Activated naive CD4-positive, alpha-beta T cell treated with anti-CD3 and anti-CD28 coated beads, Interleukin-2, amount 50 U/mL, for 24 hours (primary cell): ENCODE data around the gene TLR9.
A peak's percentile ranks its signal among the peaks of the same experiment; 100 is the strongest.

ENCODE experiments used
- H3K27ac Mint-ChIP-seq: one replicate; pipeline ENCODE4 v1.8.0; 2021; ENCODE audit warnings: mild to moderate bottlenecking, mixed read lengths
- H3K27me3 Mint-ChIP-seq: one replicate; pipeline ENCODE4 v1.8.0; 2021; ENCODE audit warnings: mixed read lengths
- H3K36me3 Mint-ChIP-seq: one replicate; pipeline ENCODE4 v1.8.0; 2021; ENCODE audit warnings: mixed read lengths
- H3K4me1 Mint-ChIP-seq: one replicate; pipeline ENCODE4 v1.8.0; 2021; ENCODE audit warnings: mixed read lengths
- H3K4me3 Mint-ChIP-seq: one replicate; pipeline ENCODE4 v1.8.0; 2021; ENCODE audit warnings: mild to moderate bottlenecking, mixed read lengths
- H3K9me3 Mint-ChIP-seq: one replicate; pipeline ENCODE4 v1.8.0; 2021; ENCODE audit warnings: mixed read lengths

The TLR9 gene

GRCh38 chr3:52218026-52218425 is 7.4 kb downstream of the TLR9 start:
- peaks cover 61% of the 10 kb centered on the region for H3K4me1 Mint-ChIP-seq
- no peaks in the 10 kb centered on the region for H3K27me3 Mint-ChIP-seq
- peak overlapping the region; percentile 17 for H3K27ac Mint-ChIP-seq
- H3K9me3 Mint-ChIP-seq = no peaks in the 10 kb centered on the region
- peak overlapping the region; percentile 53 for H3K4me3 Mint-ChIP-seq
- H3K36me3 Mint-ChIP-seq = peaks cover 2% of the 10 kb centered on the region

- peak overlapping the region; percentile 62 for H3K27ac Mint-ChIP-seq
- H3K4me1 Mint-ChIP-seq = peaks cover 55% of the 10 kb centered on the region
- H3K36me3 Mint-ChIP-seq = peaks cover 2% of the 10 kb centered on the region
- peak overlapping the region; percentile 53 for H3K4me3 Mint-ChIP-seq
- no peaks in the 10 kb centered on the region for H3K27me3 Mint-ChIP-seq
- H3K9me3 Mint-ChIP-seq = no peaks in the 10 kb centered on the region
These were observed 8.0 kb downstream of the TLR9 start for GRCh38 chr3:52217409-52217805.

- Mint-ChIP-seq H3K4me3 (peak overlapping the region; percentile 53), H3K27ac (peak overlapping the region; percentile 75), H3K36me3 (peaks cover 2% of the 10 kb centered on the region), H3K27me3 (no peaks in the 10 kb centered on the region), H3K4me1 (peaks cover 49% of the 10 kb centered on the region), H3K9me3 (no peaks in the 10 kb centered on the region)
These were observed 8.6 kb downstream of the TLR9 start for GRCh38 chr3:52216585-52217408.

- Mint-ChIP-seq H3K9me3 (no peaks in the 10 kb centered on the region), H3K27ac (peak overlapping the region; percentile 37), H3K27me3 (no peaks in the 10 kb centered on the region), H3K4me3 (no peak overlapping the region), H3K36me3 (peaks cover 2% of the 10 kb centered on the region), H3K4me1 (peaks cover 42% of the 10 kb centered on the region)
These were observed 10.1 kb downstream of the TLR9 start for GRCh38 chr3:52215351-52215750.

GRCh38 chr3:52213901-52214300 is 11.5 kb downstream of the TLR9 start:
- Mint-ChIP-seq H3K36me3 (peaks cover 5% of the 10 kb centered on the region), H3K4me1 (peaks cover 32% of the 10 kb centered on the region), H3K27ac (no peak overlapping the region)

GRCh38 chr3:52213005-52213404 is 12.4 kb downstream of the TLR9 start:
- no peak overlapping the region for H3K4me3 Mint-ChIP-seq
- H3K4me1 Mint-ChIP-seq = peaks cover 23% of the 10 kb centered on the region
- no peaks in the 10 kb centered on the region for H3K9me3 Mint-ChIP-seq
- H3K36me3 Mint-ChIP-seq = peaks cover 7% of the 10 kb centered on the region
- no peaks in the 10 kb centered on the region for H3K27me3 Mint-ChIP-seq
- no peak overlapping the region for H3K27ac Mint-ChIP-seq

More at GRCh38 chr3:52213901-52214300, 11.5 kb downstream of the TLR9 start:
- Mint-ChIP-seq H3K4me3 (no peak overlapping the region), H3K27me3 (no peaks in the 10 kb centered on the region), H3K9me3 (no peaks in the 10 kb centered on the region)

GRCh38 chr3:52211268-52211891 is 14.1 kb downstream of the TLR9 start:
- Mint-ChIP-seq H3K4me1 (peaks cover 6% of the 10 kb centered on the region), H3K27me3 (no peaks in the 10 kb centered on the region), H3K36me3 (peaks cover 13% of the 10 kb centered on the region), H3K9me3 (no peaks in the 10 kb centered on the region), H3K4me3 (no peak overlapping the region), H3K27ac (no peak overlapping the region)

GRCh38 chr3:52210550-52211046 is 14.8 kb downstream of the TLR9 start:
- no peaks in the 10 kb centered on the region for H3K9me3 Mint-ChIP-seq
- H3K27me3 Mint-ChIP-seq = no peaks in the 10 kb centered on the region
- H3K4me1 Mint-ChIP-seq = peaks cover 3% of the 10 kb centered on the region
- H3K27ac Mint-ChIP-seq = no peak overlapping the region
- H3K36me3 Mint-ChIP-seq = peaks cover 15% of the 10 kb centered on the region
- no peak overlapping the region for H3K4me3 Mint-ChIP-seq

GRCh38 chr3:52210037-52210436 is 15.4 kb downstream of the TLR9 start:
- Mint-ChIP-seq H3K4me3 (no peak overlapping the region), H3K27ac (no peak overlapping the region)

GRCh38 chr3:52208556-52208955 is 16.9 kb downstream of the TLR9 start:
- Mint-ChIP-seq H3K4me1 (no peaks in the 10 kb centered on the region), H3K27ac (peak overlapping the region; percentile 35), H3K27me3 (no peaks in the 10 kb centered on the region), H3K9me3 (no peaks in the 10 kb centered on the region), H3K4me3 (no peak overlapping the region), H3K36me3 (peaks cover 20% of the 10 kb centered on the region)

More at GRCh38 chr3:52210037-52210436, 15.4 kb downstream of the TLR9 start:
- Mint-ChIP-seq H3K36me3 (peaks cover 13% of the 10 kb centered on the region), H3K4me1 (no peaks in the 10 kb centered on the region), H3K9me3 (no peaks in the 10 kb centered on the region), H3K27me3 (no peaks in the 10 kb centered on the region)

GRCh38 chr3:52205727-52206372 is 19.6 kb downstream of the TLR9 start:
- Mint-ChIP-seq H3K4me1 (peaks cover 19% of the 10 kb centered on the region), H3K27ac (no peak overlapping the region), H3K27me3 (no peaks in the 10 kb centered on the region), H3K4me3 (no peak overlapping the region), H3K9me3 (no peaks in the 10 kb centered on the region), H3K36me3 (peaks cover 31% of the 10 kb centered on the region)

GRCh38 chr3:52204337-52205073 is 20.9 kb downstream of the TLR9 start:
- Mint-ChIP-seq H3K4me3 (no peak overlapping the region), H3K27me3 (no peaks in the 10 kb centered on the region), H3K27ac (no peak overlapping the region), H3K9me3 (no peaks in the 10 kb centered on the region), H3K4me1 (peaks cover 28% of the 10 kb centered on the region), H3K36me3 (peaks cover 31% of the 10 kb centered on the region)

- Mint-ChIP-seq H3K4me3 (no peak overlapping the region), H3K4me1 (peaks cover 36% of the 10 kb centered on the region), H3K9me3 (no peaks in the 10 kb centered on the region), H3K27ac (no peak overlapping the region), H3K27me3 (no peaks in the 10 kb centered on the region), H3K36me3 (peaks cover 31% of the 10 kb centered on the region)
These were observed 21.7 kb downstream of the TLR9 start for GRCh38 chr3:52203701-52204100.

- peaks cover 26% of the 10 kb centered on the region for H3K36me3 Mint-ChIP-seq
- no peaks in the 10 kb centered on the region for H3K9me3 Mint-ChIP-seq
- H3K27ac Mint-ChIP-seq = no peak overlapping the region
- H3K27me3 Mint-ChIP-seq = no peaks in the 10 kb centered on the region
- H3K4me1 Mint-ChIP-seq = peaks cover 43% of the 10 kb centered on the region
- no peak overlapping the region for H3K4me3 Mint-ChIP-seq
These were observed 22.9 kb downstream of the TLR9 start for GRCh38 chr3:52202384-52203077.
